Neutrophil (primary cell): ENCODE measurements around the gene SLC2A4.
A peak's percentile ranks its signal among the peaks of the same experiment; 100 is the strongest.

Experiments
- H3K27ac ChIP-seq: fragments of 200-600 bp; sonication (generic); 2 replicates; pipeline ENCODE4 v1.5.1; 2016; ENCODE audit warnings: mild to moderate bottlenecking, moderate library complexity
- H3K27me3 ChIP-seq: fragments of 200-600 bp; sonication (generic); 2 replicates; pipeline ENCODE4 v1.6.0; 2016; ENCODE audit warnings: mild to moderate bottlenecking
- H3K36me3 ChIP-seq: fragments of 200-600 bp; sonication (generic); 2 replicates; pipeline ENCODE4 v1.5.1; 2017
- H3K4me1 ChIP-seq, 2 experiments: fragments of 200-600 bp in 1 of 2; sonication (generic) in 1 of 2; 1 replicate in 1 of 2; 2 replicates in 1 of 2; pipeline versions ENCODE4 v1.5.1 to v1.6.1; 2013 to 2016; ENCODE audit warnings: low read depth in 1 of 2, low read length in 1 of 2, mild to moderate bottlenecking in 1 of 2, moderate library complexity in 1 of 2; ENCODE audit not compliant: control insufficient read depth in 1 of 2, insufficient read depth in 1 of 2
- H3K4me3 ChIP-seq, 2 experiments: fragments of 200-600 bp in 1 of 2; sonication (generic) in 1 of 2; 1 replicate in 1 of 2; 2 replicates in 1 of 2; pipeline ENCODE4 v1.5.1; 2013 to 2016; ENCODE audit warnings: low read depth in 1 of 2, low read length in 1 of 2, mild to moderate bottlenecking in 1 of 2, moderate library complexity in 1 of 2
- H3K9me3 ChIP-seq: fragments of 200-600 bp; sonication (generic); 2 replicates; pipeline ENCODE4 v1.5.1; 2016
- CTCF ChIP-seq: fragments of 200-600 bp; sonication (generic); IDR thresholded peaks from 2 replicates; pipeline ENCODE4 v1.5.1; 2016; ENCODE audit warnings: antibody characterized with exemption

The SLC2A4 gene

GRCh38 chr17:7328009-7328408 lies 46.5 kb downstream of the SLC2A4 start:
- Histone ChIP-seq H3K4me1 (peaks cover 20 to 26% of the 10 kb centered on the region in 2 experiments), H3K36me3 (peaks cover 19% of the 10 kb centered on the region), H3K4me3 (peak overlapping the region in 1 of 2 experiments; percentile 78), H3K27ac (no peak overlapping the region), H3K9me3 (no peaks in the 10 kb centered on the region), H3K27me3 (no peaks in the 10 kb centered on the region)
- TF ChIP-seq CTCF: no peak

GRCh38 chr17:7328840-7329373 lies 47.4 kb downstream of the SLC2A4 start, which contains the start of gene NEURL4:
Gene NEURL4, minus strand, starts transcription at chr17:7329335. Its CDS starts 23 bp downstream, at chr17:7329312.
- TF ChIP-seq CTCF: no peak
- peaks cover 20 to 30% of the 10 kb centered on the region in 2 experiments for H3K4me1 ChIP-seq
- no peaks in the 10 kb centered on the region for H3K9me3 ChIP-seq
- peaks cover 10% of the 10 kb centered on the region for H3K36me3 ChIP-seq
- no peaks in the 10 kb centered on the region for H3K27me3 ChIP-seq
- H3K27ac ChIP-seq: peak within 1 kb of the TSS; percentile 96
- H3K4me3 ChIP-seq: peak within 1 kb of the TSS; percentile 78 to 100

GRCh38 chr17:7329374-7329996 lies 48.0 kb downstream of the SLC2A4 start:
- peak overlapping the region; percentile 96 for H3K27ac ChIP-seq
- no peaks in the 10 kb centered on the region for H3K9me3 ChIP-seq
- H3K4me1 ChIP-seq: peaks cover 16 to 30% of the 10 kb centered on the region in 2 experiments
- peak overlapping the region; percentile 78 to 100 for H3K4me3 ChIP-seq
- no peak for TF ChIP-seq CTCF
- H3K27me3 ChIP-seq: no peaks in the 10 kb centered on the region
- peaks cover 8% of the 10 kb centered on the region for H3K36me3 ChIP-seq

- peaks cover 17 to 31% of the 10 kb centered on the region in 2 experiments for H3K4me1 ChIP-seq
- peak overlapping the region; percentile 78 to 100 for H3K4me3 ChIP-seq
- TF ChIP-seq CTCF: no peak
These were observed 48.6 kb downstream of the SLC2A4 start for GRCh38 chr17:7329997-7330637.

GRCh38 chr17:7330638-7331015 lies 49.1 kb downstream of the SLC2A4 start:
- Histone ChIP-seq H3K27ac (peak overlapping the region; percentile 96), H3K9me3 (no peaks in the 10 kb centered on the region), H3K4me3 (peak overlapping the region; percentile 78 to 100), H3K36me3 (no peaks in the 10 kb centered on the region), H3K27me3 (no peaks in the 10 kb centered on the region), H3K4me1 (peaks cover 22 to 36% of the 10 kb centered on the region in 2 experiments)
- no peak for TF ChIP-seq CTCF

More at GRCh38 chr17:7329997-7330637, 48.6 kb downstream of the SLC2A4 start:
- Histone ChIP-seq H3K9me3 (no peaks in the 10 kb centered on the region), H3K27me3 (no peaks in the 10 kb centered on the region), H3K27ac (peak overlapping the region; percentile 96), H3K36me3 (peaks cover 2% of the 10 kb centered on the region)
